ENCODE results near the gene MAN2A1. TPM values are rescaled to one million over a fixed set of nuclear protein-coding genes. Genes with fewer than 3 reads are reported as not detected.

Gene MAN2A1
- polyA plus RNA-seq (2011; rRNA removed): 40.6 and 51.5 TPM in 2 replicates
- 4.6 and 5.2 TPM in 2 replicates for polyA plus RNA-seq (2012; cell fraction: cytosol; rRNA removed)
- polyA plus RNA-seq (2012; cell fraction: nucleus; rRNA removed): 7.0 and 8.0 TPM in 2 replicates
- polyA plus RNA-seq (2017; fragmentation: RNase III; extraction: RNeasy Plus Mini Kit Qiagen cat#74134 plus additional on column Dnase treatment): 15.8 to 16.5 TPM (median 16.1 TPM) in 3 replicates
- 35.1 and 37.6 TPM in 2 replicates for polyA minus RNA-seq (2011; rRNA and poly(A)+ RNA removed)

DNA sequence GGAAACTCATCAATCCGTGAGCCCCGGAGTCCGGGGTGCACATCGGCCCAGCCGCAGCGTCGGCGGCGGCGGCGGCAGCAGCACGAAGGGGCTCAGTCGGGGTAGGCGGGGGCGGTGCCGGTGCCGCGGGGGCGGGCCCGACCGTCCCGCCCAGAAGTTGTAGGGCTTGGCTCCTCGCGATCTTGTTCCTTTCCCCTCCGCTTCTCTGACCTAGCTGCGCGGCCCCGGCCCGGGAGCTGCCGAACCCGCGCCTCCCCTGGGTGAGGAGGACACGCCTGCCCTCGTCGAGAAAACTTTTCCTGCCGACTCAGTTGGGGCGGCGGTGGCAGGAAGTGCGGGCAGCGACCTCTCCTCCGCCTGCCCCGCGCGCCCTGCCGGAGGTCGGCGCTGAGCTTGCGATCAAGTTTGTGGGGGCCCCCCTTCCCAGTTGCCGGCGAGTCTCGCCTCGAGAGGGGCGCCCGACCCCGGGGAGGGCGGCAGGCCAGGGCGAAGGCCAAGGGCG is at the start of gene MAN2A1:
Gene MAN2A1 (plus strand): TSS at position 188 of the 502 bp plus-strand sequence. CDS start 491 bp downstream, outside the sequence.
- TF ChIP-seq TP53 (CRISPR knock-in tag; IDR thresholded peaks at IDR 0.05) (no peak), RNF2 (IDR thresholded peaks at IDR 0.05; ENCODE audit: borderline replicate concordance, low read depth) (no peak), MAFK (IDR thresholded peaks at IDR 0.05; ENCODE audit: partially characterized antibody) (no peak), MYC (IDR thresholded peaks at IDR 0.05; ENCODE audit: borderline replicate concordance, low read length) (no peak), CBX8 (IDR thresholded peaks at IDR 0.05) (no peak), CEBPB (IDR thresholded peaks at IDR 0.05) (no peak)
- TF ChIP-seq, protein P1, sequence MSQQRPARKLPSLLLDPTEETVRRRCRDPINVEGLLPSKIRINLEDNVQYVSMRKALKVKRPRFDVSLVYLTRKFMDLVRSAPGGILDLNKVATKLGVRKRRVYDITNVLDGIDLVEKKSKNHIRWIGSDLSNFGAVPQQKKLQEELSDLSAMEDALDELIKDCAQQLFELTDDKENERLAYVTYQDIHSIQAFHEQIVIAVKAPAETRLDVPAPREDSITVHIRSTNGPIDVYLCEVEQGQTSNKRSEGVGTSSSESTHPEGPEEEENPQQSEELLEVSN (IDR thresholded peaks at IDR 0.05; ENCODE audit: borderline replicate concordance, low read depth): no peak
- POLR2A ChIA-PET: interaction anchor here (1.1 to 1.7 kb wide), 2 partner anchors 13 to 280 kb away, joined by 3 to 5 read pairs; partner anchors contain the start of gene PJA2
- under 1% methylated on average over 23 of the region's 58 CpGs for WGBS (ENCODE audit: missing lambda C conversion rate)
- Histone ChIP-seq H3K27ac (peak within 1 kb of the TSS; percentile 96 to 98), H3K4me3 (peak within 1 kb of the TSS; percentile 94), H3K4me1 (peaks cover 26% of the 10 kb centered on the region), H3K9me3 (peaks cover 5% of the 10 kb centered on the region; the same call in 1 of the 3 replicates), H3K4me2 (peak within 1 kb of the TSS; percentile 92)
- ATAC-seq (peak; percentile 67 to 84), FAIRE-seq (no peak), DNase-seq (ENCODE audit: low read depth in 1 of 2, low spot score in 1 of 2) (peak; percentile 51 to 71)
- CTCF ChIA-PET: interaction anchor here (0.6 to 4.0 kb wide), 11 partner anchors 9 to 155 kb away, joined by 3 to 32 read pairs (median 3); no protein-coding TSS in a partner anchor

DNA sequence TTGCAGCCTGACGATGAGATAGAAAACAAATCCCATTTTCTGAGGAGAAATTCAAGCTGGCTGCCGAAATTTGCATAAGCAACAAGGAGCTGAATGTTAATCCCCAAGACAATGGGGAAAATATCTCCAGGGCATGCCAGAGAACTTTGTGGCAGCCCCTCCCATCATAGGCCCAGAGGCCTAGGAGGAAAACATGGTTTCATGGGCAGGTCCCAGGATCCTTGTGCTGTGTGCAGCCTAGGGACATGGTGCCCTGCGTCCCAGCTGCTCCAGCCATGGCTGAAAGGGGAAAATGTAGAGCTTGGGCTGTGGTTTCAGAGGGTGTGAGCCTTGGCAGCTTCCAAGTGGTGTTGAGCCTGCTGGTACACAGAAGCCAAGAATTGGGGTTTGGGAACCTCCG is 48.8 kb upstream of the MAN2A1 start:
- DNase-seq (ENCODE audit: low read depth in 1 of 2, low spot score in 1 of 2) (no peak), FAIRE-seq (no peak), ATAC-seq (no peak)
- TF ChIP-seq HEYL (CRISPR knock-in tag; IDR thresholded peaks at IDR 0.05) (no peak), ZC3H11A (IDR thresholded peaks at IDR 0.05) (no peak), FOSB (CRISPR knock-in tag; IDR thresholded peaks at IDR 0.05) (no peak), POLR2AphosphoS2 (conservative IDR thresholded peaks at IDR 0.05; ENCODE audit: low read length) (no peak), EHMT2 (IDR thresholded peaks at IDR 0.05; ENCODE audit: low read depth) (no peak), ZNF302 (CRISPR knock-in tag; IDR thresholded peaks at IDR 0.05) (no peak), FOXS1 (CRISPR knock-in tag; IDR thresholded peaks at IDR 0.05) (no peak), MYC (IDR thresholded peaks at IDR 0.05; ENCODE audit: borderline replicate concordance, low read length) (no peak), BHLHE40 (IDR thresholded peaks at IDR 0.05; ENCODE audit: low read depth, low read length) (no peak), KDM1A (IDR thresholded peaks at IDR 0.05; ENCODE audit: low read depth) (no peak), NR3C1 (IDR thresholded peaks at IDR 0.05) (no peak), CBX8 (IDR thresholded peaks at IDR 0.05) (no peak), NFE2L2 (conservative IDR thresholded peaks at IDR 0.05; ENCODE audit: low read length) (no peak), GATA3 (IDR thresholded peaks at IDR 0.05; ENCODE audit: borderline replicate concordance) (no peak), PHF8 (IDR thresholded peaks at IDR 0.05; ENCODE audit: borderline replicate concordance, low read depth) (no peak)
- TF ChIP-seq, protein P2, sequence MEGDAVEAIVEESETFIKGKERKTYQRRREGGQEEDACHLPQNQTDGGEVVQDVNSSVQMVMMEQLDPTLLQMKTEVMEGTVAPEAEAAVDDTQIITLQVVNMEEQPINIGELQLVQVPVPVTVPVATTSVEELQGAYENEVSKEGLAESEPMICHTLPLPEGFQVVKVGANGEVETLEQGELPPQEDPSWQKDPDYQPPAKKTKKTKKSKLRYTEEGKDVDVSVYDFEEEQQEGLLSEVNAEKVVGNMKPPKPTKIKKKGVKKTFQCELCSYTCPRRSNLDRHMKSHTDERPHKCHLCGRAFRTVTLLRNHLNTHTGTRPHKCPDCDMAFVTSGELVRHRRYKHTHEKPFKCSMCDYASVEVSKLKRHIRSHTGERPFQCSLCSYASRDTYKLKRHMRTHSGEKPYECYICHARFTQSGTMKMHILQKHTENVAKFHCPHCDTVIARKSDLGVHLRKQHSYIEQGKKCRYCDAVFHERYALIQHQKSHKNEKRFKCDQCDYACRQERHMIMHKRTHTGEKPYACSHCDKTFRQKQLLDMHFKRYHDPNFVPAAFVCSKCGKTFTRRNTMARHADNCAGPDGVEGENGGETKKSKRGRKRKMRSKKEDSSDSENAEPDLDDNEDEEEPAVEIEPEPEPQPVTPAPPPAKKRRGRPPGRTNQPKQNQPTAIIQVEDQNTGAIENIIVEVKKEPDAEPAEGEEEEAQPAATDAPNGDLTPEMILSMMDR (IDR thresholded peaks at IDR 0.05): no peak
- TF ChIP-seq, protein P3, sequence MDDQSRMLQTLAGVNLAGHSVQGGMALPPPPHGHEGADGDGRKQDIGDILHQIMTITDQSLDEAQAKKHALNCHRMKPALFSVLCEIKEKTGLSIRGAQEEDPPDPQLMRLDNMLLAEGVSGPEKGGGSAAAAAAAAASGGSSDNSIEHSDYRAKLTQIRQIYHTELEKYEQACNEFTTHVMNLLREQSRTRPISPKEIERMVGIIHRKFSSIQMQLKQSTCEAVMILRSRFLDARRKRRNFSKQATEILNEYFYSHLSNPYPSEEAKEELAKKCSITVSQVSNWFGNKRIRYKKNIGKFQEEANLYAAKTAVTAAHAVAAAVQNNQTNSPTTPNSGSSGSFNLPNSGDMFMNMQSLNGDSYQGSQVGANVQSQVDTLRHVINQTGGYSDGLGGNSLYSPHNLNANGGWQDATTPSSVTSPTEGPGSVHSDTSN (IDR thresholded peaks at IDR 0.05): no peak
- TF ChIP-seq, protein P4, sequence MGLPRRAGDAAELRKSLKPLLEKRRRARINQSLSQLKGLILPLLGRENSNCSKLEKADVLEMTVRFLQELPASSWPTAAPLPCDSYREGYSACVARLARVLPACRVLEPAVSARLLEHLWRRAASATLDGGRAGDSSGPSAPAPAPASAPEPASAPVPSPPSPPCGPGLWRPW (IDR thresholded peaks at IDR 0.05): no peak
- no peak overlapping the region for H3K27ac ChIP-seq
- H3K4me3 ChIP-seq: no peak overlapping the region
- H3K9me3 ChIP-seq: no peaks in the 10 kb centered on the region
- H3K4me2 ChIP-seq: no peak overlapping the region
- no peaks in the 10 kb centered on the region for H3K4me1 ChIP-seq
- WGBS (ENCODE audit: missing lambda C conversion rate): 20% methylated on average over 4 of the region's 4 CpGs
- ChIA-PET CTCF (no interaction called here), POLR2A (no interaction called here)
